Thymus (tissue), 14 donors: ENCODE measurements around the gene UPK3BL2. TPM values are rescaled to one million over a fixed set of nuclear protein-coding genes. Genes with fewer than 3 reads are reported as not detected.
"Not testable (repeated sequence)": the region's sequence is repeated elsewhere in the genome, so short reads cannot be mapped to it uniquely, and the experiment has no call there.

ENCODE experiments used
- DNase-seq, 9 donors: peaks; one replicate each; pipeline ENCODE4 v3.0.0-alpha.2; 2013; ENCODE audit warnings: low spot score in 9 of 9, low read depth in 6 of 9, missing footprints in 1 of 9
- H3K27ac ChIP-seq, 2 donors: one replicate each; pipeline ENCODE4 v1.5.1; 2013; ENCODE audit warnings: control low read depth in 1 of 2, low read depth in 1 of 2, low read length in 1 of 2, mild to moderate bottlenecking in 1 of 2, moderate library complexity in 1 of 2
- H3K27me3 ChIP-seq, 2 donors: one replicate each; pipeline ENCODE4 v1.5.1; 2013; ENCODE audit warnings: low read length in 1 of 2; ENCODE audit not compliant: control insufficient read depth in 2 of 2, insufficient read depth in 1 of 2
- H3K36me3 ChIP-seq, 2 donors: one replicate each; pipeline ENCODE4 v1.5.1; 2013; ENCODE audit warnings: low read length in 1 of 2, mild to moderate bottlenecking in 1 of 2, moderate library complexity in 1 of 2; ENCODE audit not compliant: control insufficient read depth in 2 of 2, insufficient read depth in 2 of 2
- H3K4me1 ChIP-seq, 2 donors: one replicate each; pipeline ENCODE4 v1.5.1; 2013; ENCODE audit warnings: low read length in 2 of 2; ENCODE audit not compliant: control insufficient read depth in 2 of 2, insufficient read depth in 2 of 2
- H3K4me3 ChIP-seq, 2 donors: one replicate each; pipeline ENCODE4 v1.5.1; 2013; ENCODE audit warnings: low read length in 2 of 2, control low read depth in 1 of 2, mild to moderate bottlenecking in 1 of 2
- H3K9me3 ChIP-seq, 2 donors: one replicate each; pipeline ENCODE4 v1.5.1; 2013; ENCODE audit warnings: low read length in 1 of 2, mild to moderate bottlenecking in 1 of 2; ENCODE audit not compliant: control insufficient read depth in 2 of 2, insufficient read depth in 1 of 2
- WGBS: extraction: QIAGEN DNeasy Blood & Tissue Kit; methylation state at CpG from one replicate; pipeline ENCODE4 v1.1.7; 2013; 5-methylcytosine and 5-hydroxymethylcytosine counted together
- long read RNA-seq, 10 donors: transcript quantifications; one replicate each; lab custom pipeline, GENCODE V29; 2026
- polyA plus RNA-seq: library from polyadenylated mRNA; stranded (reverse); fragments of 200-250 nt; gene quantifications from one replicate; pipeline ENCODE4 v1.2.3, GENCODE V29; 2013
- total RNA-seq: library from RNA; stranded (reverse); fragments of 120-200 nt; gene quantifications from one replicate; pipeline ENCODE4 v1.2.4, GENCODE V29; 2013
- donor health status: healthy.

The UPK3BL2 gene, protein sequence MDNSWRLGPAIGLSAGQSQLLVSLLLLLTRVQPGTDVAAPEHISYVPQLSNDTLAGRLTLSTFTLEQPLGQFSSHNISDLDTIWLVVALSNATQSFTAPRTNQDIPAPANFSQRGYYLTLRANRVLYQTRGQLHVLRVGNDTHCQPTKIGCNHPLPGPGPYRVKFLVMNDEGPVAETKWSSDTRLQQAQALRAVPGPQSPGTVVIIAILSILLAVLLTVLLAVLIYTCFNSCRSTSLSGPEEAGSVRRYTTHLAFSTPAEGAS
- total RNA-seq (2.8 TPM), polyA plus RNA-seq (28.2 TPM)
- long read RNA-seq, donor 1 = 0 reads
- long read RNA-seq, donor 2 = 0 reads
- long read RNA-seq, donor 3, transcript AC093668.3-201 (6 exons, 1,005 nt) = major isoform, 5 of 5 reads
- long read RNA-seq, donor 3, partial matches to known transcripts = 0 of 5 reads
- long read RNA-seq, donor 3, other reads (novel, unspliced or antisense) = 0 of 5 reads
- long read RNA-seq, donor 4 = 0 reads
- long read RNA-seq, donor 5, partial matches to known transcripts = 0 of 2 reads
- long read RNA-seq, donor 5, other reads (novel, unspliced or antisense) = 0 of 2 reads
- long read RNA-seq, donor 6, partial matches to known transcripts = 0 of 2 reads
- long read RNA-seq, donor 6, other reads (novel, unspliced or antisense) = 0 of 2 reads
- long read RNA-seq, donor 7, partial matches to known transcripts = 0 of 1 reads
- long read RNA-seq, donor 7, other reads (novel, unspliced or antisense) = 0 of 1 reads
- long read RNA-seq, donor 8 = 0 reads
- long read RNA-seq, donor 9, partial matches to known transcripts = 0 of 4 reads
- long read RNA-seq, donor 9, other reads (novel, unspliced or antisense) = 0 of 4 reads
- long read RNA-seq, donor 10 = 0 reads

DNA sequence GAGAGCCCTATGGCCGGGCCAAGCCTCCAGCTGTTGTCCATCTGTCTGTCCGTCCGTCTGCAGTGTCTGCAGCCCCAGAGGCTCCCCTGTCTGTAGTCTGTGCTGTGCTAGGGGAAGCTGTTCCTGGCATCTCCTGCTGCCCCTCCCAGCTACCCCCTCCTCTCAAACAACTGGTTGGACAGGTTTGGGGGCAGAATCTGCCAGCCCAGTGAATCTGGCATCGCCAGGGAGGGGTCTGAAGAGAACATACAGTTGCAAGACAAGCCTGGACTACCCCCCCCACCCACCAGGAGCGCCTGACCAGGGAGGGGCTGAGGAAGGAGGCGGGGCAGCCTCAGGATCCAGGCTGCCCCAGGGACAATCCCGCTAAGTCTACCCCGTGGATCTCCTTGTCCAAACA, at the start of gene UPK3BL2:
TSS of gene UPK3BL2 (minus strand) at position 101 of the 400 bp plus-strand sequence. CDS start at position 41, 60 bp downstream.
- DNase-seq, H3K4me1 ChIP-seq, H3K27ac ChIP-seq, H3K27me3 ChIP-seq, H3K4me3 ChIP-seq, H3K9me3 ChIP-seq, H3K36me3 ChIP-seq: not testable (repeated sequence)
- no CpG with 5 or more reads among the region's 8 CpGs for WGBS

- not testable (repeated sequence) for H3K36me3 ChIP-seq, H3K27me3 ChIP-seq, H3K9me3 ChIP-seq, H3K4me3 ChIP-seq, H3K27ac ChIP-seq, DNase-seq, H3K4me1 ChIP-seq
- WGBS = 37% methylated on average over 6 of the region's 26 CpGs
Measured at GRCh38 chr7:102592477-102593019, 49.1 kb upstream of the UPK3BL2 start.

GRCh38 chr7:102589857-102590256, 46.4 kb upstream of the UPK3BL2 start:
- not testable (repeated sequence) for H3K9me3 ChIP-seq
- WGBS = no CpG with 5 or more reads among the region's 9 CpGs

GRCh38 chr7:102583495-102583894, 40.0 kb upstream of the UPK3BL2 start:
- not testable (repeated sequence) for H3K9me3 ChIP-seq, DNase-seq, H3K27me3 ChIP-seq, H3K4me1 ChIP-seq, H3K4me3 ChIP-seq, H3K36me3 ChIP-seq, H3K27ac ChIP-seq
- no CpG with 5 or more reads among the region's 5 CpGs for WGBS

More at GRCh38 chr7:102589857-102590256, 46.4 kb upstream of the UPK3BL2 start:
- H3K27me3 ChIP-seq, DNase-seq, H3K36me3 ChIP-seq, H3K4me1 ChIP-seq, H3K27ac ChIP-seq, H3K4me3 ChIP-seq: not testable (repeated sequence)

- H3K9me3 ChIP-seq, DNase-seq, H3K4me3 ChIP-seq, H3K27me3 ChIP-seq, H3K27ac ChIP-seq, H3K36me3 ChIP-seq, H3K4me1 ChIP-seq: not testable (repeated sequence)
- WGBS = no CpG with 5 or more reads among the region's 5 CpGs
Measured at GRCh38 chr7:102581722-102582121, 38.2 kb upstream of the UPK3BL2 start.

DNA sequence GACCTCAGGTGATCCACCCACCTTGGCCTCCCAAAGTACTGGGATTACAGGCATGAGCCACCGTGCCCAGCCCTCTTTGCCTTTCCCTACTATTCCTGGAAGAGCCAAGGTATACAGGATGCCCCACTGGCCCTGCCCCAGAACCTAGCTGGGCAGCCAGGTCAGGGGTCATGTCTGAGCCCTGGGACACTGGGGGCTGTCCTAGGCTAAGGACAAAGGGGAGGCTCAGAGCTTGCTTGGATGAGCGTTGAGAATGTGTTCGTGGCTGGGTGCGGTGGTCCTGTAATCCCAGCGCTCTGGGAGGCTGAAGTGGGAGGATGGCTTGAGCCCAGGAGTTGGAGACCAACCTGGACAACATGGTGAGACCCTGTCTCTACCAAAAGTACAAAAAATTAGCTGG, 35.0 kb upstream of the UPK3BL2 start:
- not testable (repeated sequence) for H3K4me1 ChIP-seq, H3K4me3 ChIP-seq, H3K27me3 ChIP-seq, H3K36me3 ChIP-seq, H3K9me3 ChIP-seq, H3K27ac ChIP-seq, DNase-seq
- WGBS = 91% methylated on average over 5 of the region's 5 CpGs

DNA sequence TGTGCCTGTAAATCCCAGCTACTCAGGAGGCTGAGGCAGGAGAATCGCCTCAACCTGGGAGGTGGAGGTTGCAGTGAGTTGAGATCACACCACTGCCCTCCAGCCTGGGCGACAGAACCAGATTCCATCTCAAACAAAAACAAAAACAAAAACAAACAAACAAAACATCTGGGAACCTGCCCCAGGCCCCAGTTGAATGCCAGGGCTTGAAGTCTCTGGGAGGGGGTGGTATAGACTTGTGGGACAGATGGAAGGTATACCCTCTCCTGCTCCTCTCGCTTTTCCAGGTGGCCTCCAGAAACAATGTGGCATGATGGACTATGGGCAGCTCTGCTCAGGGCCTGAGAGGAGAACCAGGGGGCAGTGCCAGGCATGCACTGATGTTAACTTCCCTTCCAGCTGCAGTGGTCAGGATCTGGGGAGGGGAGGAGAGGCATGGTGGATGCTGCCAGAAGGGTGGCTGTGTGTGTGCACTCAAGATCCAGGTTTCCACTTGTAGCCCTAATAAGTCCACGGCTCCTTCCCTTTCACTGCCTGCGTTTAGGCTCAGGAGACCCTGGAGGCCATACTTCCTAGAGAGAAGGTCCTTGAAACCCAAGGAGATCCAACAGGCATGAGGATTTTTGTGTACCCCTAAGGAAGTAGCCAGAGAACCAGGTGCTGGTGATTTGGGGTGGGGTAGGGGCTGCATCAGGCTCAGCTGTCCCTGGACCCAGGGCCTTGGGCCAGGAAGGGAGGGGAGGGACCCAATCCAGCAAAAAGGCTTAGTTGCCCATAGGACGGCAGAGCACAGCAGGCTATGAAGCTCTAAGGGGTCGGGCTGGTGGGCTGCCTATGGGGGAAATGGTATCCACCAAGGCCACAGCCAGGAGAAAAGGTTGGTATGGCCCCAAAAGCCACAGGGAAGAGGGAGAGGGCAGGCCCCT, 34.1 kb upstream of the UPK3BL2 start:
- H3K36me3 ChIP-seq, DNase-seq, H3K4me3 ChIP-seq, H3K27me3 ChIP-seq, H3K9me3 ChIP-seq, H3K4me1 ChIP-seq, H3K27ac ChIP-seq: not testable (repeated sequence)
- 95% methylated on average over 7 of the region's 7 CpGs for WGBS

DNA sequence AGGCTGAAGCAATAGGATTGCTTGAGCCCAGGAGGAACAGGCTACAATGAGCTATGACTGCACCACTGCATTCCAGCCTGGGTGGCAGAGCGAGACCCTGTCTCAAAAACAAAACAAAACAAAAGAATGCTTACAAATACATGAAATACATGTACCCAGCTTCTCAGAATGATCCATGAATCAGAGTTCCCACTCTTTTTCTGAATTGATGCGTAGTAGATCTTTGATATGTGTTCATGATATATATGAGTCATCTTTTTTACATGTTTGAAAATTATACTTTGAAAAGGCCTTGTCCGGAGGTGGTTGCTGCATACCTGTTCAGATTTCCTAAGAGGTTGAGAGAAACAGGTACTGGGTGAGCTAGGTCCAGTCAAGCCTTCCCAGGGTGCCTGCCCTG, 32.9 kb upstream of the UPK3BL2 start:
- H3K9me3 ChIP-seq, H3K27me3 ChIP-seq, H3K4me3 ChIP-seq, H3K4me1 ChIP-seq, DNase-seq, H3K27ac ChIP-seq, H3K36me3 ChIP-seq: not testable (repeated sequence)
- WGBS = no CpG with 5 or more reads among the region's 3 CpGs
